Right kidney (tissue), 1 donor: Measurements from ENCODE around the gene TMA7B.

Source experiments
- DNase-seq: peaks from one replicate; pipeline ENCODE4 v3.0.0-alpha.2; 2016

Gene TMA7B

GRCh38 chr22:40001800-40002577 lies 41.8 kb downstream of the TMA7B start:
- no peak for DNase-seq

- no peak for DNase-seq
Observed at GRCh38 chr22:40002935-40003715, 42.9 kb downstream of the TMA7B start.

DNA sequence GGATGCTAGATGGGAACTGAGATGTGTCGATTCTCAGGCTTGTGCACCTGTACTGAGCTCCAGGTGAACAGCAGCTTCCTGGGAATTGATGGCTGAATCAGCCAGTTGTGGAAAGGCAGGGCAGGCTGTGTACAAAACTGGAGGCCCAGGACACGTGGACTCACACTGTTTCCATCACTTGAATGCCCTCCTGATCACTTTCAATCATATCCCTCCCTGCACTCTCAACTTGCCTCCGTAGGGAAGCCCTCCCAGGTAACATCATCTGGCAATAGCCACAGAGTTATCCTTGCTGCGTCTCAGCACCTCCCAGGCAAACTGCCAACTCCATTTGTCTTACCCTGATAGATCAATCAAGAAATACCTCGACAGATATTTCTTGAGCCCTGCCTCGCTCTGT lies 44.6 kb downstream of the TMA7B start:
- no peak for DNase-seq

DNA sequence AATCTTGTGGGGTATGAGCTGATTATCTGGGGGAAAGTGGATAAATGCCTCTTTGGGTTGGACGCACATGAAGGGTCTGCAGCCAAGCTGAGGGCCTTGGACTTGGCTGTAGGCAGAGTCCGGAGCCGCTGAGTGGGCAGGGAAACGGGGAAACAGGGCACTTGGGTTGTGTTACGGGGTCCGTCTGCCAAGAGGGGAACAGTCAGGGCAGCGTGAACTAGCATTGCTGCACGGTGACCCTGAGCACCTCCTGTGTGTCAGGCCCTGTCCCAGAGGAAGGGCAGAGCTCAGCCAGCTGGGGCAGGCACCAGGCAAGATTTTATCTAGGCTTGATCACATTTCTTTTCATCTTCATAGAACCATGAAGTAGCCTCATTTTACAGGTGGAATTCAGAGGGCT lies 46.4 kb downstream of the TMA7B start:
- DNase-seq: no peak

DNA sequence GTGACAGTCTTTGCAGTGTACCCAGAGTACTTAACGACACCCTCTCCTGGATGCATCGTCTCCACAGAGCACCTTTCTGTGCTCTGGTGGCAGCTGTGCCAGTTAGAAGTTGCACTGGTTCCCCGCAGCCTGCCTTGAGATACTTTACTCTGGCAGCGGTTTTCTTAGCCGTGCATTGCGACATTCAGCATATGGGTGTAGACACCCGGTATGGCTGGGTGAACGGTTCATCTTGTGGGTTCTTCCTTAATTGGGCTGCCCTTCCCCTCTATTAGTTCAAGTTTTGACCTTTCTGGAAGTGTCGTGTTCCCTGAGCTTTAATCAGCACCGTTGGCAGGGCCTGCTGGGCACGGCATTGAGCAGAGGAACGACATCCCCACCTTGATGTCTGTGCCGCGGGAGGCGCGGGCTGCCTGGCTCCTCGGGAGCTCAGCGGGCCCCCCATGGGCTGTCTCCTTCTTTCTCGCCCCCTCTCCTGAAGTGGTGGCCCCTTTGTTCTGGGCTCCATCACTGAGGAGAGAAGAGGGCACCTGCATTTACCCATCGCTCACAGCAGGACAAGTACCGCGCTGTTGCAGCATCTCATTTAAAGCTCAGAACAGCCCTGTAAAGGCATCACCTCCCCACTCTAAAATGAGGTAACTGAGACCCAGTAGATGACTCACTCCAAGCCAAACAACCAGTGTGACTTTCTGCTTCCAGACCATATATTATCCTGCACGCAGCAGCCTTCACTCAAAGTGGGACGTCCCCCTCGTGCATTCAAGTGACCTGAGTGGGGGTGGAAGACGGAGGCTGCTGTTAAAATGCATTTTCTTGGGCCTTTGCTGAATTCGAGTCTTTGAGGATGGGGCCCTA lies 47.9 kb downstream of the TMA7B start:
- no peak for DNase-seq

- no peak for DNase-seq
Observed at GRCh38 chr22:40008726-40009291, 48.6 kb downstream of the TMA7B start.

GRCh38 chr22:40009292-40009774 lies 49.1 kb downstream of the TMA7B start:
- no peak for DNase-seq

DNA sequence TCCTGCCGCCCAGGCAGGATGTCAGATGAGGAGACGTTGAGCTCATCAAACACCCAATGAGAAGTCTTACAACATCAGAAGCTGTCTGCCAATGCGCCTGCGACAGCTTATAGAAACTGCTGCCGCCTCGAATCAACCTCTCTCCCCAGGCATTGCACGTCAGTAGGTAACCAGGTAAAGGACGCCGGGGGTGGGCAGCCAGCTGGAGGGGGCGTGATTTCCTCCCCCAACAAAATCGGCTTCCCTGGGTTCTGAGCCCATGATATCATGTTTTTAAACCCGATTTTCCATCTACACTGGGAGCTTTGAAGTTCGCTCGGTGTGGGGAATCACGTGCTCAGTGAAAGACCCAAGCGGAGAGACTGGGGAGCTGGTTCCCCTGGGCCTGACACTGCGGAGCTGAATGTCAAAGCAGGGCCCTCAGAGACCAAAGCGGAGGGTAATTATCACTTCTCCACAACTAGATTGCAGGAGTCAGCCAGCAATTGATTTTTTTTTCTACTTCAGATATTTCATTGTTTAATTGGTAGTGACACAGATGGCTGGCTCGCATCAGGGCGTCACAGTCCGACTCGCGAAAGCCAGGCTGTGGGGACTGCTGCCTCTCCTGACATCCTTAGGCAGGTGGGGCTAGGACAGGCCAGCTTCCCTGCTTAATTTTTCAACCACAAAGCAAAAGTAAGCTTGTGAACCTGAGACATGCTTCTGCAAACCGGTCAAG lies 49.9 kb downstream of the TMA7B start:
- no peak for DNase-seq

GRCh38 chr22:40010746-40011145 lies 50.5 kb downstream of the TMA7B start:
- DNase-seq: no peak
